Astrocyte (in vitro differentiated cells and primary cell): Measurements from ENCODE around the gene ARPC2. TPM values are rescaled to one million over a fixed set of nuclear protein-coding genes. Genes with fewer than 3 reads are reported as not detected.

Experiments used
- DNase-seq: peaks from one replicate; pipeline ENCODE4 v3.0.0-alpha.2; 2010; ENCODE audit warnings: low read depth
- FAIRE-seq: peaks from 2 replicates; lab custom pipeline; 2011; peaks lifted over from hg19 to GRCh38; lab: Jason Lieb, UNC
- H2AFZ ChIP-seq: 2 replicates; pipeline ENCODE4 v1.6.0; 2012; ENCODE audit warnings: low read depth, low read length, inconsistent platforms
- H3K27ac ChIP-seq: 2 replicates; pipeline ENCODE4 v1.5.1; 2011; ENCODE audit warnings: low read depth, low read length, inconsistent platforms
- H3K27me3 ChIP-seq: 2 replicates; pipeline ENCODE4 v1.6.0; 2011; ENCODE audit warnings: low read length, inconsistent platforms; ENCODE audit not compliant: insufficient read depth
- H3K36me3 ChIP-seq: 2 replicates; pipeline ENCODE4 v1.5.1; 2011; ENCODE audit warnings: low read length, inconsistent platforms; ENCODE audit not compliant: insufficient read depth
- H3K4me1 ChIP-seq: 2 replicates; pipeline ENCODE4 v1.5.1; 2011; ENCODE audit warnings: low read length, inconsistent platforms; ENCODE audit not compliant: insufficient read depth
- H3K4me2 ChIP-seq: 2 replicates; pipeline ENCODE4 v1.6.0; 2012; ENCODE audit warnings: low read length, inconsistent platforms
- H3K4me3 ChIP-seq: 2 replicates; pipeline ENCODE4 v1.5.1; 2011; ENCODE audit warnings: low read depth, mild to moderate bottlenecking, low read length, inconsistent platforms; ENCODE audit not compliant: insufficient read depth
- H3K79me2 ChIP-seq: 2 replicates; pipeline ENCODE4 v1.6.0; 2012; ENCODE audit warnings: mild to moderate bottlenecking, low read length, inconsistent platforms; ENCODE audit not compliant: insufficient read depth
- H3K9ac ChIP-seq: 2 replicates; pipeline ENCODE4 v1.6.0; 2012; ENCODE audit warnings: mild to moderate bottlenecking, low read length, inconsistent platforms
- H3K9me3 ChIP-seq: 2 replicates; pipeline ENCODE4 v1.5.1; 2012; ENCODE audit warnings: low read depth, mild to moderate bottlenecking, low read length, inconsistent platforms; ENCODE audit not compliant: insufficient read depth
- H4K20me1 ChIP-seq: 2 replicates; pipeline ENCODE4 v1.6.0; 2012; ENCODE audit warnings: low read length, inconsistent platforms; ENCODE audit not compliant: insufficient read depth
- H3K27ac Mint-ChIP-seq: one replicate; pipeline ENCODE4 v1.8.0; 2021; ENCODE audit warnings: mild to moderate bottlenecking, mixed read lengths; ENCODE audit not compliant: unreplicated experiment
- H3K27me3 Mint-ChIP-seq: one replicate; pipeline ENCODE4 v1.8.0; 2021; ENCODE audit warnings: low read depth, mixed read lengths; ENCODE audit not compliant: unreplicated experiment
- H3K36me3 Mint-ChIP-seq: one replicate; pipeline ENCODE4 v1.8.0; 2021; ENCODE audit warnings: low read depth, mixed read lengths; ENCODE audit not compliant: unreplicated experiment
- H3K4me1 Mint-ChIP-seq: one replicate; pipeline ENCODE4 v1.8.0; 2021; ENCODE audit warnings: low read depth, mixed read lengths; ENCODE audit not compliant: unreplicated experiment
- H3K4me3 Mint-ChIP-seq: one replicate; pipeline ENCODE4 v1.8.0; 2021; ENCODE audit warnings: mild to moderate bottlenecking, moderate library complexity, mixed read lengths; ENCODE audit not compliant: unreplicated experiment
- H3K9me3 Mint-ChIP-seq: one replicate; pipeline ENCODE4 v1.8.0; 2021; ENCODE audit warnings: mild to moderate bottlenecking, mixed read lengths; ENCODE audit not compliant: unreplicated experiment
- EZH2 ChIP-seq: IDR thresholded peaks from 2 replicates; pipeline ENCODE4 v1.6.1; 2012; ENCODE audit warnings: mild to moderate bottlenecking, low read length, inconsistent platforms; ENCODE audit not compliant: insufficient read depth
- total RNA-seq: library from RNA; stranded (reverse); gene quantifications from 2 replicates; pipeline ENCODE4 v1.2.1, GENCODE V29; 2021
- TF ChIP-seq, protein P1 (sequence below): IDR thresholded peaks from 2 replicates; pipeline ENCODE4 v1.5.1; 2011; ENCODE audit warnings: low read depth, mild to moderate bottlenecking, inconsistent platforms, low read length, moderate library complexity; ENCODE audit not compliant: insufficient read depth

Gene ARPC2
- total RNA-seq, 1 donor from 2014 or later: 535 TPM

- H3K27me3 ChIP-seq: peaks cover 12% of the 10 kb centered on the region
- Mint-ChIP-seq H3K4me1 (no peaks in the 10 kb centered on the region), H3K9me3 (peaks cover 2% of the 10 kb centered on the region), H3K27ac (no peak overlapping the region), H3K27me3 (peaks cover 27% of the 10 kb centered on the region), H3K4me3 (no peak overlapping the region), H3K36me3 (peaks cover 3% of the 10 kb centered on the region)
- H2AFZ ChIP-seq: no peak overlapping the region
- no peak for DNase-seq
- TF ChIP-seq, protein P1, sequence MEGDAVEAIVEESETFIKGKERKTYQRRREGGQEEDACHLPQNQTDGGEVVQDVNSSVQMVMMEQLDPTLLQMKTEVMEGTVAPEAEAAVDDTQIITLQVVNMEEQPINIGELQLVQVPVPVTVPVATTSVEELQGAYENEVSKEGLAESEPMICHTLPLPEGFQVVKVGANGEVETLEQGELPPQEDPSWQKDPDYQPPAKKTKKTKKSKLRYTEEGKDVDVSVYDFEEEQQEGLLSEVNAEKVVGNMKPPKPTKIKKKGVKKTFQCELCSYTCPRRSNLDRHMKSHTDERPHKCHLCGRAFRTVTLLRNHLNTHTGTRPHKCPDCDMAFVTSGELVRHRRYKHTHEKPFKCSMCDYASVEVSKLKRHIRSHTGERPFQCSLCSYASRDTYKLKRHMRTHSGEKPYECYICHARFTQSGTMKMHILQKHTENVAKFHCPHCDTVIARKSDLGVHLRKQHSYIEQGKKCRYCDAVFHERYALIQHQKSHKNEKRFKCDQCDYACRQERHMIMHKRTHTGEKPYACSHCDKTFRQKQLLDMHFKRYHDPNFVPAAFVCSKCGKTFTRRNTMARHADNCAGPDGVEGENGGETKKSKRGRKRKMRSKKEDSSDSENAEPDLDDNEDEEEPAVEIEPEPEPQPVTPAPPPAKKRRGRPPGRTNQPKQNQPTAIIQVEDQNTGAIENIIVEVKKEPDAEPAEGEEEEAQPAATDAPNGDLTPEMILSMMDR: no peak
- TF ChIP-seq EZH2: no peak
- H4K20me1 ChIP-seq: no peaks in the 10 kb centered on the region
- H3K36me3 ChIP-seq: no peaks in the 10 kb centered on the region
- FAIRE-seq: no peak
- H3K79me2 ChIP-seq: no peaks in the 10 kb centered on the region
- no peak overlapping the region for H3K4me2 ChIP-seq
- no peak overlapping the region for H3K27ac ChIP-seq
- no peaks in the 10 kb centered on the region for H3K4me1 ChIP-seq
- H3K4me3 ChIP-seq: no peak overlapping the region
- H3K9me3 ChIP-seq: no peaks in the 10 kb centered on the region
- no peak overlapping the region for H3K9ac ChIP-seq
Measured at GRCh38 chr2:218187296-218188015, 29.5 kb upstream of the ARPC2 start.

GRCh38 chr2:218188528-218188927 is 28.5 kb upstream of the ARPC2 start:
- Histone ChIP-seq H3K4me3 (no peak overlapping the region), H4K20me1 (no peaks in the 10 kb centered on the region), H3K36me3 (no peaks in the 10 kb centered on the region), H2AFZ (no peak overlapping the region), H3K4me2 (no peak overlapping the region), H3K4me1 (no peaks in the 10 kb centered on the region), H3K27me3 (peaks cover 12% of the 10 kb centered on the region), H3K9me3 (no peaks in the 10 kb centered on the region), H3K9ac (no peak overlapping the region), H3K27ac (no peak overlapping the region), H3K79me2 (no peaks in the 10 kb centered on the region)
- FAIRE-seq (no peak), DNase-seq (no peak)
- peaks cover 2% of the 10 kb centered on the region for H3K9me3 Mint-ChIP-seq
- no peak overlapping the region for H3K4me3 Mint-ChIP-seq
- no peaks in the 10 kb centered on the region for H3K4me1 Mint-ChIP-seq
- H3K36me3 Mint-ChIP-seq: peaks cover 3% of the 10 kb centered on the region
- H3K27ac Mint-ChIP-seq: no peak overlapping the region
- peaks cover 26% of the 10 kb centered on the region for H3K27me3 Mint-ChIP-seq
- TF ChIP-seq, protein P1: no peak
- no peak for TF ChIP-seq EZH2

DNA sequence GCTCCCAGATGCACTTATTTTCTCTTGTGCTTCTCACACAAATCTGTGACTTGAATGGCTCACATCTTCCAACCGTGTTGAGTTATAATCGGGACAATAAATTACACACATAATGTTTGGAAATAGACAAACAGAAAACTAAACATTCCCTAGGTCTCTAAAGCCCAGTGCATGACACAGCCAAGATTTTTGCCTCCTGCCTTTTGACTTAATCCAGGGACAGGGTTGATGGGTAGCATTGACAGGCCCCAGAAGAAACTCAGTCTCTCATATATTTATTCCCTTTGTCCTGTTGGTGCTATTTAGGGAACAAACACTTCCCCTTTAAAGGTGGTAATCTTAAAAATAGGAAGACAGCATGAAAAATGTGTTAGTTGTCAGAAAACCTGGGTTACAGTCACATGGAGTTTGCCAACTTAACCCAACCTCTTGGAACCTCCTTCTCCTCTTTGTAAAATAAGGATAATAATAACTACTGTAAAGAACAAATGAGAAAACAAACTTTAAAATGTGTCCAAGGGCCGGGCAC is 24.0 kb upstream of the ARPC2 start:
- Mint-ChIP-seq H3K4me1 (no peaks in the 10 kb centered on the region), H3K9me3 (no peaks in the 10 kb centered on the region), H3K4me3 (no peak overlapping the region), H3K36me3 (no peaks in the 10 kb centered on the region), H3K27me3 (peaks cover 1% of the 10 kb centered on the region), H3K27ac (no peak overlapping the region)
- Histone ChIP-seq H3K4me1 (no peaks in the 10 kb centered on the region), H3K9me3 (no peaks in the 10 kb centered on the region), H3K27me3 (no peaks in the 10 kb centered on the region), H3K9ac (no peak overlapping the region), H4K20me1 (no peaks in the 10 kb centered on the region), H2AFZ (no peak overlapping the region), H3K4me2 (no peak overlapping the region), H3K36me3 (no peaks in the 10 kb centered on the region), H3K4me3 (no peak overlapping the region), H3K79me2 (no peaks in the 10 kb centered on the region), H3K27ac (no peak overlapping the region)
- DNase-seq: no peak
- FAIRE-seq: no peak
- TF ChIP-seq EZH2: no peak
- TF ChIP-seq, protein P1: no peak
